WTC11 (cell line): ENCODE measurements around the gene HES3. TPM values are rescaled to one million over a fixed set of nuclear protein-coding genes. Genes with fewer than 3 reads are reported as not detected.

ENCODE experiments used
- ATAC-seq: fragments of 200-7000 bp; cut with Tn5 transposase; 2 replicates; pipeline ENCODE4 v1.10.0; 2021; ENCODE audit warnings: mild to moderate bottlenecking, moderate library complexity
- CTCF ChIA-PET: fragments of 300-600 bp; sonication (Branson Sonifier 250); formaldehyde crosslinking; loops from one replicate; lab custom pipeline; 2021; ENCODE audit warnings: antibody characterized with exemption; lab: Charles Lee
- POLR2A ChIA-PET: fragments of 350-600 bp; sonication (Branson Sonifier 250); formaldehyde crosslinking; loops from one replicate; lab custom pipeline; 2021; ENCODE audit warnings: antibody characterized with exemption; lab: Charles Lee
- DNase-seq: peaks from one replicate; pipeline ENCODE4 v3.0.0; 2021; ENCODE audit warnings: low spot score
- H3K27ac Mint-ChIP-seq: 2 replicates; pipeline ENCODE4 v1.8.0; 2021; ENCODE audit warnings: mixed read lengths
- H3K27me3 Mint-ChIP-seq: 2 replicates; pipeline ENCODE4 v1.8.0; 2021; ENCODE audit warnings: low read depth, mild to moderate bottlenecking, moderate library complexity, mixed read lengths
- H3K36me3 Mint-ChIP-seq: 2 replicates; pipeline ENCODE4 v1.8.0; 2021; ENCODE audit warnings: mixed read lengths
- H3K4me1 Mint-ChIP-seq: 2 replicates; pipeline ENCODE4 v1.8.0; 2022; ENCODE audit warnings: mixed read lengths
- H3K4me3 Mint-ChIP-seq: 2 replicates; pipeline ENCODE4 v1.8.0; 2021; ENCODE audit warnings: mild to moderate bottlenecking, moderate library complexity, mixed read lengths
- H3K9me3 Mint-ChIP-seq: 2 replicates; pipeline ENCODE4 v1.8.0; 2021; ENCODE audit warnings: mixed read lengths
- CREM ChIP-seq: sonication (generic); formaldehyde crosslinking; IDR thresholded peaks from 2 replicates; pipeline ENCODE4 v1.8.1; 2022; ENCODE audit warnings: mild to moderate bottlenecking, missing genetic modification reagents, moderate library complexity
- ELF4 ChIP-seq: sonication (generic); formaldehyde crosslinking; IDR thresholded peaks from 2 replicates; pipeline ENCODE4 v1.8.1; 2022; ENCODE audit warnings: low read depth, mild to moderate bottlenecking, moderate library complexity, missing genetic modification reagents
- EMX1 ChIP-seq: fragments of 250-450 bp; sonication (Bioruptor Pico); IDR thresholded peaks from 2 replicates; pipeline ENCODE4 v1.8.0; 2021; ENCODE audit warnings: mild to moderate bottlenecking
- ESRRA ChIP-seq: sonication (generic); formaldehyde crosslinking; IDR thresholded peaks from 2 replicates; pipeline ENCODE4 v1.8.1; 2022; ENCODE audit warnings: mild to moderate bottlenecking, missing genetic modification reagents, borderline replicate concordance
- ETV6 ChIP-seq: sonication (generic); formaldehyde crosslinking; IDR thresholded peaks from 2 replicates; pipeline ENCODE4 v1.8.1; 2022; ENCODE audit warnings: mild to moderate bottlenecking, missing genetic modification reagents
- FOXP1 ChIP-seq: sonication (generic); formaldehyde crosslinking; IDR thresholded peaks from 2 replicates; pipeline ENCODE4 v1.8.0; 2022; ENCODE audit warnings: missing genetic modification reagents, mild to moderate bottlenecking, moderate library complexity, borderline replicate concordance
- GABPB1 ChIP-seq: sonication (generic); formaldehyde crosslinking; IDR thresholded peaks from 2 replicates; pipeline ENCODE4 v1.8.1; 2023; ENCODE audit warnings: mild to moderate bottlenecking, missing genetic modification reagents
- NFATC4 ChIP-seq: fragments of 250-450 bp; sonication (Bioruptor Pico); IDR thresholded peaks from 2 replicates; pipeline ENCODE4 v1.9.0; 2021; ENCODE audit warnings: mild to moderate bottlenecking
- NFYB ChIP-seq: sonication (generic); formaldehyde crosslinking; conservative IDR thresholded peaks from 2 replicates; pipeline ENCODE4 v1.8.0; 2022; ENCODE audit warnings: low read depth, missing genetic modification reagents
- OVOL2 ChIP-seq: fragments of 250-450 bp; sonication (Bioruptor Pico); IDR thresholded peaks from 2 replicates; pipeline ENCODE4 v1.9.0; 2021; ENCODE audit warnings: mild to moderate bottlenecking, borderline replicate concordance
- SMAD4 ChIP-seq: sonication (generic); formaldehyde crosslinking; IDR thresholded peaks from 2 replicates; pipeline ENCODE4 v1.8.0; 2022; ENCODE audit warnings: mild to moderate bottlenecking, missing genetic modification reagents
- SP1 ChIP-seq: sonication (generic); formaldehyde crosslinking; conservative IDR thresholded peaks from 2 replicates; pipeline ENCODE4 v1.8.1; 2022; ENCODE audit warnings: missing genetic modification reagents
- ZBTB21 ChIP-seq: sonication (generic); formaldehyde crosslinking; IDR thresholded peaks from 2 replicates; pipeline ENCODE4 v1.8.1; 2023; ENCODE audit warnings: mild to moderate bottlenecking, missing genetic modification reagents, borderline replicate concordance
- ZNF219 ChIP-seq: sonication (generic); formaldehyde crosslinking; IDR thresholded peaks from 2 replicates; pipeline ENCODE4 v1.8.0; 2023; ENCODE audit warnings: missing genetic modification reagents, mild to moderate bottlenecking, borderline replicate concordance
- total RNA-seq: library from RNA; stranded (reverse); gene quantifications from 3 replicates; pipeline ENCODE4 v1.2.3, GENCODE V29; 2021
- TF ChIP-seq, protein P1 (sequence below): sonication (generic); formaldehyde crosslinking; IDR thresholded peaks from 2 replicates; pipeline ENCODE4 v1.8.1; 2023; ENCODE audit warnings: mild to moderate bottlenecking, missing genetic modification reagents, moderate library complexity
- TF ChIP-seq, protein P2 (sequence below): sonication (generic); formaldehyde crosslinking; IDR thresholded peaks from 2 replicates; pipeline ENCODE4 v1.8.0; 2022; ENCODE audit warnings: mild to moderate bottlenecking, missing genetic modification reagents
- TF ChIP-seq, protein P3 (sequence below): sonication (generic); formaldehyde crosslinking; IDR thresholded peaks from 2 replicates; pipeline ENCODE4 v1.8.0; 2022; ENCODE audit warnings: missing genetic modification reagents
- TF ChIP-seq, protein P4 (sequence below): fragments of 250-450 bp; sonication (Bioruptor Pico); IDR thresholded peaks from 2 replicates; pipeline ENCODE4 v1.8.0; 2021; ENCODE audit warnings: mild to moderate bottlenecking
- TF ChIP-seq, protein P5 (sequence below): fragments of 250-450 bp; sonication (Bioruptor Pico); IDR thresholded peaks from 2 replicates; pipeline ENCODE4 v2.1.2; 2022; ENCODE audit warnings: mild to moderate bottlenecking, moderate library complexity

HES3 gene
- total RNA-seq, 1 experiment from 2014 or later: 74.7 TPM

DNA sequence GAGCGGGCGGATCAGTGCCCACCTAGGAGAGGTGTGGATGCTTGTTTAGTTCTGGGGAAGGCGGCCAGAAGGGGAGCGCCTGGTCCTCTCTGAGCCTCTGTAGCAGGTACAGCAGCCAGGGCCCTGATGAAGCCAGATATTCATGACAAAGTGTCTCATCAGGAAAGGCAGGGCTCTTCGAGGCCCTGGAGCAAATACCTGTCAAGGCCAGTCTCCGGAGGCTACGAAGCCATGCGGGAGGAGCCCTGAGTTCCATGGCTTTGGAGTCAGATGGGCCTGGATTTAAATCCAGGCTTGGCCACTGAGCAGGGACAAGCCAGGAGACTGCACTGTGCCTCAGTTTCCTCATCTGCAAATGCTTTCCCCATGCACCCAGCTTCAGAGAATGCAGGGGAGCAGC, 42.3 kb downstream of the HES3 start:
- no peaks in the 10 kb centered on the region for H3K36me3 Mint-ChIP-seq
- POLR2A ChIA-PET: no interaction called here
- no peaks in the 10 kb centered on the region for H3K9me3 Mint-ChIP-seq
- no peak overlapping the region for H3K4me3 Mint-ChIP-seq
- TF ChIP-seq FOXP1 (CRISPR knock-in tag) (no peak), ESRRA (no peak), SMAD4 (CRISPR knock-in tag) (no peak)
- H3K4me1 Mint-ChIP-seq: no peaks in the 10 kb centered on the region
- H3K27ac Mint-ChIP-seq: no peak overlapping the region
- DNase-seq: no peak
- no peaks in the 10 kb centered on the region for H3K27me3 Mint-ChIP-seq
- CTCF ChIA-PET: interaction anchor here (0.9 to 1.9 kb wide), 6 partner anchors 13 to 152 kb away, joined by 3 to 5 read pairs (median 4); no protein-coding TSS in a partner anchor
- ATAC-seq: no peak

DNA sequence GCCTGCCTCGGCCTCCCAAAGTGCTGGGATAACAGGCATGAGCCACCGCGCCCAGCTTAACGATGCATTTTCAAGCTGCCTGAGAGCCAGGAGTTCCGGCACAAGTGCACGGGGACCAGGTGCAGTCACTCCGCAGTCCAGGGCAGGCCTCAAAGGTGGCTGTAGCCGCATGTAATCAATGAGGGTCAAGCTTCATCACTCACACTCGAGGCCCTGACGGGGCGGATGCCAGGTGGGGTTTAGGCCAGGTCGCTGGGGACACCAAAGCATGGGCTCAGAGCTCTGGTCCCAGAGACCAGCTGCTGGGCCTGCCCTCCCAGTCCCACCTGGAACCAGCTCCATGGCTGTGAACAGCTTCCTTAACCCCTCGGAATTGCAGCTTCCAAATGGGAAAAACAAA, 43.0 kb downstream of the HES3 start:
- DNase-seq: no peak
- TF ChIP-seq, protein P1, sequence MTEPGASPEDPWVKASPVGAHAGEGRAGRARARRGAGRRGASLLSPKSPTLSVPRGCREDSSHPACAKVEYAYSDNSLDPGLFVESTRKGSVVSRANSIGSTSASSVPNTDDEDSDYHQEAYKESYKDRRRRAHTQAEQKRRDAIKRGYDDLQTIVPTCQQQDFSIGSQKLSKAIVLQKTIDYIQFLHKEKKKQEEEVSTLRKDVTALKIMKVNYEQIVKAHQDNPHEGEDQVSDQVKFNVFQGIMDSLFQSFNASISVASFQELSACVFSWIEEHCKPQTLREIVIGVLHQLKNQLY (CRISPR knock-in tag): no peak
- TF ChIP-seq ZBTB21 (CRISPR knock-in tag): no peak
- TF ChIP-seq NFYB (CRISPR knock-in tag): no peak
- TF ChIP-seq, protein P2, sequence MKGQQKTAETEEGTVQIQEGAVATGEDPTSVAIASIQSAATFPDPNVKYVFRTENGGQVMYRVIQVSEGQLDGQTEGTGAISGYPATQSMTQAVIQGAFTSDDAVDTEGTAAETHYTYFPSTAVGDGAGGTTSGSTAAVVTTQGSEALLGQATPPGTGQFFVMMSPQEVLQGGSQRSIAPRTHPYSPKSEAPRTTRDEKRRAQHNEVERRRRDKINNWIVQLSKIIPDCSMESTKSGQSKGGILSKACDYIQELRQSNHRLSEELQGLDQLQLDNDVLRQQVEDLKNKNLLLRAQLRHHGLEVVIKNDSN: no peak
- TF ChIP-seq, protein P3, sequence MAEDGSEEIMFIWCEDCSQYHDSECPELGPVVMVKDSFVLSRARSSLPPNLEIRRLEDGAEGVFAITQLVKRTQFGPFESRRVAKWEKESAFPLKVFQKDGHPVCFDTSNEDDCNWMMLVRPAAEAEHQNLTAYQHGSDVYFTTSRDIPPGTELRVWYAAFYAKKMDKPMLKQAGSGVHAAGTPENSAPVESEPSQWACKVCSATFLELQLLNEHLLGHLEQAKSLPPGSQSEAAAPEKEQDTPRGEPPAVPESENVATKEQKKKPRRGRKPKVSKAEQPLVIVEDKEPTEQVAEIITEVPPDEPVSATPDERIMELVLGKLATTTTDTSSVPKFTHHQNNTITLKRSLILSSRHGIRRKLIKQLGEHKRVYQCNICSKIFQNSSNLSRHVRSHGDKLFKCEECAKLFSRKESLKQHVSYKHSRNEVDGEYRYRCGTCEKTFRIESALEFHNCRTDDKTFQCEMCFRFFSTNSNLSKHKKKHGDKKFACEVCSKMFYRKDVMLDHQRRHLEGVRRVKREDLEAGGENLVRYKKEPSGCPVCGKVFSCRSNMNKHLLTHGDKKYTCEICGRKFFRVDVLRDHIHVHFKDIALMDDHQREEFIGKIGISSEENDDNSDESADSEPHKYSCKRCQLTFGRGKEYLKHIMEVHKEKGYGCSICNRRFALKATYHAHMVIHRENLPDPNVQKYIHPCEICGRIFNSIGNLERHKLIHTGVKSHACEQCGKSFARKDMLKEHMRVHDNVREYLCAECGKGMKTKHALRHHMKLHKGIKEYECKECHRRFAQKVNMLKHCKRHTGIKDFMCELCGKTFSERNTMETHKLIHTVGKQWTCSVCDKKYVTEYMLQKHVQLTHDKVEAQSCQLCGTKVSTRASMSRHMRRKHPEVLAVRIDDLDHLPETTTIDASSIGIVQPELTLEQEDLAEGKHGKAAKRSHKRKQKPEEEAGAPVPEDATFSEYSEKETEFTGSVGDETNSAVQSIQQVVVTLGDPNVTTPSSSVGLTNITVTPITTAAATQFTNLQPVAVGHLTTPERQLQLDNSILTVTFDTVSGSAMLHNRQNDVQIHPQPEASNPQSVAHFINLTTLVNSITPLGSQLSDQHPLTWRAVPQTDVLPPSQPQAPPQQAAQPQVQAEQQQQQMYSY (CRISPR knock-in tag): no peak
- TF ChIP-seq ETV6 (CRISPR knock-in tag): no peak
- TF ChIP-seq ZNF219 (CRISPR knock-in tag): no peak
- TF ChIP-seq GABPB1: no peak
- ChIA-PET POLR2A (no interaction called here), CTCF (interaction anchor here (0.8 to 1.7 kb wide), 7 partner anchors 14 to 151 kb away, joined by 3 to 5 read pairs (median 3); no protein-coding TSS in a partner anchor)
- ATAC-seq: no peak
- no peaks in the 10 kb centered on the region for H3K27me3 Mint-ChIP-seq
- no peak overlapping the region for H3K4me3 Mint-ChIP-seq
- peak overlapping the region; percentile 72; the same call in 1 of the 2 replicates for H3K27ac Mint-ChIP-seq
- H3K36me3 Mint-ChIP-seq: no peaks in the 10 kb centered on the region
- no peaks in the 10 kb centered on the region for H3K9me3 Mint-ChIP-seq
- no peaks in the 10 kb centered on the region for H3K4me1 Mint-ChIP-seq

DNA sequence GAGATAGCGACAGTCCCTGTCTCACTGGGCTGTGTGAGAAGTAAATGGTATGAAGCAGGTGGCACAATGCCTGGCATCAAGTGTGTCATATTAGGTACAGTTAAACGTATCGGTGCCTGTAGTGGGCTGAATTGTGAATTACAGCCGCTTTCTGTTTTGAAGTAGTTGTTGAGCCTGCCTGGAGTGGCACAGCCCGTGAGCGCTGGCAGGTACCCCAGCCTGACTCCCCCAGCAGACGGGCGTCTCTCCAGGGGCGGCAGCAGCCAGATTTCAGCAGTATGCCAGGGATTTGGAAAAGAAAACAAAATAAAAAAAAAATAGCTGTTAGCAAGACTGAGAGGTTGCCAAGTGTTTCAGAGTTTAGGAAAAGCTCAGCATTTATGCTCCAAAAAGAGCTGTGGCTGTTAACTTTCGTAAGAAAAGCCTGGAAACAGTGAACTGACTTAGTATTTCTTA, 43.5 kb downstream of the HES3 start:
- ATAC-seq (no peak), DNase-seq (no peak)
- no peaks in the 10 kb centered on the region for H3K9me3 Mint-ChIP-seq
- H3K27ac Mint-ChIP-seq: peak overlapping the region; percentile 72
- H3K4me1 Mint-ChIP-seq: no peaks in the 10 kb centered on the region
- H3K36me3 Mint-ChIP-seq: no peaks in the 10 kb centered on the region
- H3K27me3 Mint-ChIP-seq: no peaks in the 10 kb centered on the region
- POLR2A ChIA-PET: no interaction called here
- CTCF ChIA-PET: interaction anchor here (0.6 to 1.7 kb wide), 7 partner anchors 14 to 151 kb away, joined by 3 to 5 read pairs (median 3); no protein-coding TSS in a partner anchor
- no peak overlapping the region for H3K4me3 Mint-ChIP-seq
- TF ChIP-seq, protein P4, sequence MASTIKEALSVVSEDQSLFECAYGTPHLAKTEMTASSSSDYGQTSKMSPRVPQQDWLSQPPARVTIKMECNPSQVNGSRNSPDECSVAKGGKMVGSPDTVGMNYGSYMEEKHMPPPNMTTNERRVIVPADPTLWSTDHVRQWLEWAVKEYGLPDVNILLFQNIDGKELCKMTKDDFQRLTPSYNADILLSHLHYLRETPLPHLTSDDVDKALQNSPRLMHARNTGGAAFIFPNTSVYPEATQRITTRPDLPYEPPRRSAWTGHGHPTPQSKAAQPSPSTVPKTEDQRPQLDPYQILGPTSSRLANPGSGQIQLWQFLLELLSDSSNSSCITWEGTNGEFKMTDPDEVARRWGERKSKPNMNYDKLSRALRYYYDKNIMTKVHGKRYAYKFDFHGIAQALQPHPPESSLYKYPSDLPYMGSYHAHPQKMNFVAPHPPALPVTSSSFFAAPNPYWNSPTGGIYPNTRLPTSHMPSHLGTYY (CRISPR knock-in tag): no peak
- no peak for TF ChIP-seq CREM (CRISPR knock-in tag)
- no peak for TF ChIP-seq EMX1 (CRISPR knock-in tag)
- no peak for TF ChIP-seq NFATC4 (CRISPR knock-in tag)
- TF ChIP-seq, protein P5, sequence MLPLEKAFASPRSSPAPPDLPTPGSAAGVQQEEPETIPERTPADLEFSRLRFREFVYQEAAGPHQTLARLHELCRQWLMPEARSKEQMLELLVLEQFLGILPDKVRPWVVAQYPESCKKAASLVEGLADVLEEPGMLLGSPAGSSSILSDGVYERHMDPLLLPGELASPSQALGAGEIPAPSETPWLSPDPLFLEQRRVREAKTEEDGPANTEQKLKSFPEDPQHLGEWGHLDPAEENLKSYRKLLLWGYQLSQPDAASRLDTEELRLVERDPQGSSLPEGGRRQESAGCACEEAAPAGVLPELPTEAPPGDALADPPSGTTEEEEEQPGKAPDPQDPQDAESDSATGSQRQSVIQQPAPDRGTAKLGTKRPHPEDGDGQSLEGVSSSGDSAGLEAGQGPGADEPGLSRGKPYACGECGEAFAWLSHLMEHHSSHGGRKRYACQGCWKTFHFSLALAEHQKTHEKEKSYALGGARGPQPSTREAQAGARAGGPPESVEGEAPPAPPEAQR (CRISPR knock-in tag): no peak
- no peak for TF ChIP-seq SP1 (CRISPR knock-in tag)
- TF ChIP-seq OVOL2 (CRISPR knock-in tag): no peak
- TF ChIP-seq, protein P2: no peak
- TF ChIP-seq ELF4 (CRISPR knock-in tag): no peak
